ENCODE measurements around the gene SIPA1L3. TPM values are rescaled to one million over a fixed set of nuclear protein-coding genes. Genes with fewer than 3 reads are reported as not detected.

SIPA1L3 gene
- total and polyA plus RNA-seq, 2 of the 13 experiments (the other 11 are each of a cell fraction or from before 2014, with no cell fraction given), result 5.5 to 7.7 TPM

GRCh38 chr19:38006361-38007045 is 99.5 kb downstream of the SIPA1L3 start (continued):
- TF ChIP-seq ZBED4 (CRISPR knock-in tag; IDR thresholded peaks at IDR 0.05; ENCODE audit: borderline replicate concordance) (0 out of 2 replicates have a peak, but pooled peaks have one; percentile 3), SYNCRIP (IDR thresholded peaks at IDR 0.05; ENCODE audit: insufficient read depth, low read depth, low read length) (no peak), ZBTB7B (CRISPR knock-in tag; IDR thresholded peaks at IDR 0.05) (0 out of 2 replicates have a peak, but pooled peaks have one; percentile 39), ZNF513 (CRISPR knock-in tag; conservative IDR thresholded peaks at IDR 0.05) (no peak), ZNF546 (CRISPR knock-in tag; conservative IDR thresholded peaks at IDR 0.05) (no peak), ZMYM4 (CRISPR knock-in tag; IDR thresholded peaks at IDR 0.05) (0 out of 2 replicates have a peak, but pooled peaks have one; percentile 24), POGK (CRISPR knock-in tag; conservative IDR thresholded peaks at IDR 0.05) (no peak), ZNF784 (CRISPR knock-in tag; IDR thresholded peaks at IDR 0.05; ENCODE audit: borderline replicate concordance) (no peak), MED1 (CRISPR knock-in tag; IDR thresholded peaks at IDR 0.05) (no peak), STAG1 (CRISPR knock-in tag; IDR thresholded peaks at IDR 0.05) (no peak), GLI4 (CRISPR knock-in tag; IDR thresholded peaks at IDR 0.05; ENCODE audit: borderline replicate concordance) (no peak), RXRB (CRISPR knock-in tag; IDR thresholded peaks at IDR 0.05; ENCODE audit: borderline replicate concordance) (no peak), MAX (IDR thresholded peaks at IDR 0.05) (peak; percentile 35; the same call in 1 of the 2 replicates), SALL1 (CRISPR knock-in tag; IDR thresholded peaks at IDR 0.05) (peak; percentile 33), CENPT (CRISPR knock-in tag; IDR thresholded peaks at IDR 0.05; ENCODE audit: low read depth) (no peak), NCOA5 (CRISPR knock-in tag; IDR thresholded peaks at IDR 0.05) (no peak), ZHX1 (CRISPR knock-in tag; IDR thresholded peaks at IDR 0.05; ENCODE audit: low read depth) (no peak), ZNF878 (CRISPR knock-in tag; IDR thresholded peaks at IDR 0.05) (no peak)
